Measurements from ENCODE around the gene PDLIM1.

PDLIM1 gene

DNA sequence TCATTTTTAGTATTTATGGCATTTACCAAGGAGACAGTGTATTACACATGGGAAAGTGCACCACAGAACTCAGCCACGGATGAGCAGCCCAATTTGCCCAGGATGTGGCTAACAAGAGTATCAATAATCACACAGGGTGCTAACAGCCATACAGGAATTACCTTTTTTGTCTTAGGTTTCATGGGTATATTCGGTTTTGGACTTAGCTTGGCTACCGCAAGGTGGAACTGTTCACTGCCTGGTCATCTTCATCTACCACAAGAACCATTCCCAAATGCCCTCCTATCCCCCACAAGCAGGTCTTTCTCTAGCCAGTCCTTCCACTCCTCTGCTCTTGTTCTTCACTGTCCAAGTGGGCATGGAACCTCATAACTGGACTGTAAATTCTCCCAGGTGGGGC, 6.0 kb downstream of the PDLIM1 start:
- TF ChIP-seq, protein P1, sequence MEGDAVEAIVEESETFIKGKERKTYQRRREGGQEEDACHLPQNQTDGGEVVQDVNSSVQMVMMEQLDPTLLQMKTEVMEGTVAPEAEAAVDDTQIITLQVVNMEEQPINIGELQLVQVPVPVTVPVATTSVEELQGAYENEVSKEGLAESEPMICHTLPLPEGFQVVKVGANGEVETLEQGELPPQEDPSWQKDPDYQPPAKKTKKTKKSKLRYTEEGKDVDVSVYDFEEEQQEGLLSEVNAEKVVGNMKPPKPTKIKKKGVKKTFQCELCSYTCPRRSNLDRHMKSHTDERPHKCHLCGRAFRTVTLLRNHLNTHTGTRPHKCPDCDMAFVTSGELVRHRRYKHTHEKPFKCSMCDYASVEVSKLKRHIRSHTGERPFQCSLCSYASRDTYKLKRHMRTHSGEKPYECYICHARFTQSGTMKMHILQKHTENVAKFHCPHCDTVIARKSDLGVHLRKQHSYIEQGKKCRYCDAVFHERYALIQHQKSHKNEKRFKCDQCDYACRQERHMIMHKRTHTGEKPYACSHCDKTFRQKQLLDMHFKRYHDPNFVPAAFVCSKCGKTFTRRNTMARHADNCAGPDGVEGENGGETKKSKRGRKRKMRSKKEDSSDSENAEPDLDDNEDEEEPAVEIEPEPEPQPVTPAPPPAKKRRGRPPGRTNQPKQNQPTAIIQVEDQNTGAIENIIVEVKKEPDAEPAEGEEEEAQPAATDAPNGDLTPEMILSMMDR (IDR thresholded peaks at IDR 0.05; ENCODE audit: control insufficient read depth, extremely low read depth, insufficient read depth) = no peak
- H3K4me3 ChIP-seq (ENCODE audit: low read depth, low read length) = no peak overlapping the region
- DNase-seq (ENCODE audit: low read depth) = no peak

DNA sequence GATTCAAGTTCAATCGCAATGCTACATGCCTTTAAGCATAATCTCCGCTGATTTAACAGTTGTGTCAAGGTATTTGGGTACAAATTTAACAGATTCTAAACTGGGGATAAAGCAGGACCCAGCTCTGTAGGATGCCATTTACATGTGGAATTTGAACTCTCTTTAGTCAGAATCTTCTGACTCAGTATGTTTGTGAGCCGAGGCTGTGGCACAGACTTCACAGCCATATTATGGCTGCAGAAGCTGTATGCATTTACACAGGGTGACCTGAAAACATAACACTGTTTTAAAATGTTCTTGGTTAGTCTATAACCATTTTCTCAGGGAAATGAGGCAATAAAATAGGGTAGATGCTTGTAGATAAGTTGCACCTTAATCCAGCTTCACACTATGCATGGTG, 8.7 kb downstream of the PDLIM1 start:
- H3K4me3 ChIP-seq (ENCODE audit: low read depth, low read length) = no peak overlapping the region
- no peak for DNase-seq (ENCODE audit: low read depth)
- TF ChIP-seq, protein P1 (IDR thresholded peaks at IDR 0.05; ENCODE audit: control insufficient read depth, extremely low read depth, insufficient read depth) = no peak

DNA sequence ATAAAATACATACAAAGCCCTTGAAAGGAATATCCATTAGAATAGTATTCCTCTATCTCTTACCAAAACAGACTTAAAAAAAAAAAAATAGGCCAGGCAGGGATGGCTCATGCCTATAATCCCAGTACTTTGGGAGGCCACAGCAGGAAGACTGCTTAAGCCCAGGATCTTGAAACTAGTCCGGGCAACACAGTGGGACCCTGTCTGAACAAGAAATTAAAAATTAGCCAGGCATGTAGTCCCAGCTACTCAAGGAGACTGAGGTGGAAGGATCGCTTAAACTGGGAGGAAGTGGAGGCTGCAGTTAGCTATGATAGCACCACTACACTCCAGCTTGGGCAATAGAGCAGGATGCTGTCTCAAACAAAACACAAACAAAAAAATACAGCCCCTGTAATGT, 9.6 kb downstream of the PDLIM1 start:
- no peak for DNase-seq (ENCODE audit: low read depth)
- TF ChIP-seq, protein P1 (IDR thresholded peaks at IDR 0.05; ENCODE audit: control insufficient read depth, extremely low read depth, insufficient read depth) = no peak

DNA sequence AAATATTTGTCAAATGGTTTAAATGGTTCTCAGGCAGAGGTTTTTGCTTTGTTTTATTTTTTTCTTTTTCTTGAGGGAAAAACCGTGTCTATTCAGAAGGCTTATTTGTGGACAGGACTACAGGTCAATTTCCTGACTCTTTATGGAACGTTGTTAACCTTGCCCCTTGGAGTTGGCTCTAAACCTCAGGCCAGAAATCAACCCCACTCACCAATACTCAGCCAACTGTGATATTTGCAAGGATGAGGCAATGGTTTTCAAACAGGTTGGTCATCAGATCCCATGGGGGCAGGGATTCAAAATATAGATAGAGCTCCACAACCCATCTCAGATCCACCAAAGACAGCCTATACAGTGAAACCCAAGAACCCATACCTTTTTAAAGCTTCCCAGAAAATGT, 10.2 kb downstream of the PDLIM1 start:
- TF ChIP-seq, protein P1 (IDR thresholded peaks at IDR 0.05; ENCODE audit: control insufficient read depth, extremely low read depth, insufficient read depth) = no peak
- no peak overlapping the region for H3K4me3 ChIP-seq (ENCODE audit: low read depth, low read length)
- DNase-seq (ENCODE audit: low read depth) = no peak

More for the DNA sequence above, 9.6 kb downstream of the PDLIM1 start:
- H3K4me3 ChIP-seq (ENCODE audit: low read depth, low read length) = no peak overlapping the region

DNA sequence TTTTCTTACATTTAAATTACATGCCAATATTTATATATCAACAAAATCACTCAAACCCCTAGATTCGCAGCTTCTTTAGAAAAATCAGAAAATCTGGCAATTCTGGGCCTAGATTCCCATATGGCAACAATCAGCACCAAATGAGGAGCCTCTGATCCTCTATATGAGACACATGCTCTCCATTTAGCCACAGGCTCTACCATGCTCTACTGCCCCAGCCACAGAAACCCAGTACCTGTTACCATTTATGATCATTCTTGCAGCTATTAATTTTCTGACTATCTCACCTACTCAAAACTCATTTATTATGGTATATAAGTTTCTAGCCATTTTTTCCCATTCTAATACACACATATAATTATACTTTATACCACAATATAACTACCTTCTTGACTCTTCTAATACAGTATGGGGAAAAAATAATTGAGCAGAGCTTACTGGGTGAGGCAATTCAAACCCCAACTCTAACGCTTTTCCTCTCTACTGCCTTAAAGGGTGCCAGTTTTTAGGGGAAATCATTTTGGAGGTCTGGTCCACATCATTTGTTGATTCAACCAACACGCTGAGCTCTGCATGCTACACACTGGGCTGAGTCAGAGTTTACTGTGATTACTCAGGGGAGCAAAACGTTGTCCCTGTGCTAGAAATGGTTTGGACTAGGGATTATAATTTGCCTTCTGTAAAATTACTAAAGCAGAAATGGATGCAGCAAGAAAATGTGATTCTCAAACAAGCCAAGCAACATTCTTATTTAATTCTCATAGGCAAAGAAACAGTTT, 11.6 kb downstream of the PDLIM1 start:
- TF ChIP-seq, protein P1 (IDR thresholded peaks at IDR 0.05; ENCODE audit: control insufficient read depth, extremely low read depth, insufficient read depth) = no peak
- H3K4me3 ChIP-seq (ENCODE audit: low read depth, low read length) = no peak overlapping the region
- DNase-seq (ENCODE audit: low read depth) = no peak

DNA sequence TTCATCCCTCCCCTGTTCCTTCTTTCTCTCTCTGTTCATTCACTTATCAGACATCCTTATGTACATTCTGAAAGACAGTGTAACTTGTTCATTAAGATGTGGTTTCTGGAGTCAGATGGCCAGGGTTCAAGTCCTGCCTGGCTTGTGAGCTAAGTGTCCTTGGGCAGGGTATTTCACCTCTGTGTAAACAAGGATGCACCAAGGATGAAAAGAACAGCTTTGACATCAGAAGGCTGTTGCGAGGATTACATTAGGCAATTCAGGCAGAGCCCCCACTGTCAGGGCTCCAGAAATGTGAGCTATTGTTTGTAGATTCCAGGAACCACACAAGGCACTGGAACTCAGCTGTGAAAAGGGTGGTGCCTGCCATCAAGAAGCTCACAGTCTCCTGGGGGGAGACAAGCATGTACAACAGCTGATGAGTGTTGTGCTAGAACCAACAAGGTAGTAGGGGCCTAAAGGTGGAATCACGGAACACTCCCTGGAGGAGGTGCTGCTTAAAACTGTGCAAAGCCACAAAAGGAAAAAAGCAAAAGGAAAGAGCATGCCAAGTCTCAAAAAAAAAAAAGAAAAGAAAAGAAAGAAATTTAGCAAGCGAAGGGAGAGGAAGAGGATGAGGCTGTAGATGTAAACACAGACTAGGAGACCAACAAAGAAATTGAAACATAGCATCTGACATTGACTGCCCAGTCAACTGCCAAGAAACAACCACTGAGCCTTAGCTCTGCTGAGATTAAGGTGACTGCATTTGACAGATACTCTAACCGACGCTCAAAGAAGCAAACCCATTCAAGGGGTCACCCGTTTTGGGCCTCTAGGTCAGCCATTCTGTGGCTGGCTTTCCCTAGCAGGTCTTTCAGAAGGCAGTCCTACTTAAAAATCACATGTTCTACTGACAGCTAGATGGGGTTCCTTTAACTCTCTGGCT, 12.5 kb downstream of the PDLIM1 start:
- DNase-seq (ENCODE audit: low read depth) = no peak
- TF ChIP-seq, protein P1 (IDR thresholded peaks at IDR 0.05; ENCODE audit: control insufficient read depth, extremely low read depth, insufficient read depth) = no peak
- H3K4me3 ChIP-seq (ENCODE audit: low read depth, low read length) = no peak overlapping the region

All from LNCaP clone FGC (cell line).